GM21447 (cell line): ENCODE data around the gene TAOK1.
"Not testable (repeated sequence)": the region's sequence is repeated elsewhere in the genome, so short reads cannot be mapped to it uniquely, and the experiment has no call there.

Source experiments
- ATAC-seq: cut with Tn5 transposase; IDR thresholded peaks from one replicate; pipeline ENCODE4 v1.9.1; 2021; ENCODE audit not compliant: unreplicated experiment

The TAOK1 gene

DNA sequence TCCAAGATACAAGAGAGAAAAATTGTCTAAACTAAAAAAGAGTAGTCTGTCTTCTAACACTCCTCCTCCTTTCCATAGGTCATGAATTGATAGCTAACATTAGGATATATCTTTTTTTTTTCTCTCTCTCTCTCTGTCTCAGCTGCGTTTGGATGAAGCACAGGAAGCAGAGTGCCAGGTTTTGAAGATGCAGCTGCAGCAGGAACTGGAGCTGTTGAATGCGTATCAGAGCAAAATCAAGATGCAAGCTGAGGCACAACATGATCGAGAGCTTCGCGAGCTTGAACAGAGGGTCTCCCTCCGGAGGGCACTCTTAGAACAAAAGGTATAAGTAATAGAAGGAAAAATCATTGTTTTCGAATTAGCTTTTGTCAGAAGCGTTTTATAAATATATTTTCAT is 143.8 kb downstream of the TAOK1 start:
- ATAC-seq = no peak

DNA sequence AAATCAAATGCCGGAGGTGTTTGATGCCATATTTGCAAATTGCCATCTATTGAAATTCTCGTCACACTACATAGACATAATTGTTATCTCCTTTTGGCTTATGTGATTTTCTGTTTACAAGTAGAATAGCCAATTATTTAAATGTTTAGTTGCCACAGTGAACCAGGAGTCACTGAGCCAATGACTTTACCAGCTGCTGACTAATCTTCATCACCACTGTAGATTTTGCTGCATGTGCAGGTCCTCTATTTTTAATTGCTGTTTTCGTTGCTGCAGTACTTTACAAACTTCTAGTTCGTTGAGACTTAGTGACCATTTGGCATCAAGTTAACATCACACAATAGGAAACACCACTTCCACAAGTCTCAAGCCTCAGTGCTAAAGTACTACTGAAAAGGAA is 153.9 kb downstream of the TAOK1 start:
- ATAC-seq = no peak

DNA sequence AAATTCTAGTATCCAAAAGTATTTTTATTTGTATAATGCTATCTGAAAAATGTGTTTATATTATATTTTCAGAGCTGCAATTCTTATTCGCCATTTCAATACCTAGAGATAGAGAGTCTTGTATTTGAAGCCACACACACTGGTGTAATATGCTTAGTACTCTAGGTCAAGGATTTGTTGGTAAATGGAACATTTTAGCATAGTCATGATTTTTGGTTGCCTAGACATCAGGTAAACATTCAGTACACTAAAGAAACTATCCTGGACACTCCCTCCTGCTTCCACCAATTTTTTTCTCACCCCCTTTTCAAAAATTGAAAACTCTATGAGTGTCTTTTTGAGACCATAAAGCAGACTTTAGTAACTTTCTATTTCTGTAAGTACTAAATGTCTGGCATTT is 155.9 kb downstream of the TAOK1 start:
- no peak for ATAC-seq

DNA sequence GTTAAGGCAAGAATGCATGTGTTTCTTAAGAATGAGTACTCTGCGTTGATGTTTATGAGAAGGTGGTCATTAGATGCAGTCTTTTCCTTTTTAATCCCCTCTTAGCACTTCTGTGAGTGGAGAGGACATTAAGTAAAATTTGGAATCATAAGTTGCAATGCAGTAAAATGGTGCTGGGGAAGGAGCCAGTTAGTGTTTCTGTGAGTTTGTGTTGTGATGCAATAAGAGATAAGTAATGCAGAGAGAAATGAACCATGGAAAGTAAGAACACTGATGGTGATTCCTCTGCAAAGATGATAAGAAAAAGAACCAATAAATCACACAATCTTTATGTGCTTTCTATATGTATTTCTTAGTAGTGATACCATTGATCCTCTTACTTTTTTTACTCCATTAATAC is 156.7 kb downstream of the TAOK1 start:
- ATAC-seq = no peak

DNA sequence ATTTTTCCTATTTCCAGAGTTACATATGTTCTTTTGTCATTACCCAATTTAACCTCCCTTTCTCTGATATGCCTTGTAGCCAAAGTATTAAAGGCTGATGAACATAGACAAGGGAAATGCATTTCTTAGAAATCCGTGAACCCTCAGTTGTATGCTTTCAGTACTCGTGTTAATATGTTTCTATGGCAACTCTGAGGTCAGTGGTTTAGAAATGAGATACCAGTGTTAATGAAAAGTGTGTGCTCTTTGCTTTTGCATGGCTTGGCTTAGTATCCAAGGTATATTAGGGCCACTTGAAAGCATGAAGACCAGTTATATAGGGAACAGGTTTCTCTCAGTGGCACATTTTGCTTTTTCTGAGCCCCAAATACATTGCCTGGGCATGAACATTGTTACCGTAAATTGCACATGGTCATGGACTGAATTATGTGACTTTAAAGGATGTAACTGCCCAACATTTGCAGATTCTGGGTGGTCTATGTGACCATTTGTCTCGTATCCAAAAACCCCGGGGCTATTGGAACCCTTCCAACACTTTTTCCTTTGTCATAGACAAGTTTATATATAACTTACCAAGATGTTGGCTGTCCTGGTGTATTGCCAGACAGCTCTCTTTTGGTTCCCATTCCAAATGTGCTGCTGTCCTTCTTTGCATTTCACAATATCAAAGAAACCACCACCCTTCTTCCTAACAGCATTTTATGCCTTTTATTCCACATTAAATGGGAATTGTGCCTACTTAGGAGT is 159.2 kb downstream of the TAOK1 start:
- ATAC-seq = no peak

DNA sequence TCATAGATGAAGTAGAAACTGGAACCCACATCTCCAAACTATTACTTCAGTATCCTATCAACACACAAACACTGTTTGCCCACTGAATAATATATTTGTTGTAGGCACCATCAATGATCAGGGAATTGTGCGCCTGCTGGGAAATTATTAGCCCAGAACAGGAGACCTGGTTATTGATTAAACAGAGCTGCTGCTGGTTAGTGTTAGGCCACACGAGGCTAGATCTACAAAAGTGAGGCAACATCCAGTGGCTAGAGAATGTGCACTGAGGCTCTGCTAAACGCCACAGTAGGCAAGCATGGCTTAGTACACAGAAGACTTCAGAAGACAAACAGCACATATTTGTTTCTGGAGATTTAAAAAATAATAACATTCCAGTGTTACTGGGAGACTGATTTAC is 165.7 kb downstream of the TAOK1 start:
- ATAC-seq = no peak

DNA sequence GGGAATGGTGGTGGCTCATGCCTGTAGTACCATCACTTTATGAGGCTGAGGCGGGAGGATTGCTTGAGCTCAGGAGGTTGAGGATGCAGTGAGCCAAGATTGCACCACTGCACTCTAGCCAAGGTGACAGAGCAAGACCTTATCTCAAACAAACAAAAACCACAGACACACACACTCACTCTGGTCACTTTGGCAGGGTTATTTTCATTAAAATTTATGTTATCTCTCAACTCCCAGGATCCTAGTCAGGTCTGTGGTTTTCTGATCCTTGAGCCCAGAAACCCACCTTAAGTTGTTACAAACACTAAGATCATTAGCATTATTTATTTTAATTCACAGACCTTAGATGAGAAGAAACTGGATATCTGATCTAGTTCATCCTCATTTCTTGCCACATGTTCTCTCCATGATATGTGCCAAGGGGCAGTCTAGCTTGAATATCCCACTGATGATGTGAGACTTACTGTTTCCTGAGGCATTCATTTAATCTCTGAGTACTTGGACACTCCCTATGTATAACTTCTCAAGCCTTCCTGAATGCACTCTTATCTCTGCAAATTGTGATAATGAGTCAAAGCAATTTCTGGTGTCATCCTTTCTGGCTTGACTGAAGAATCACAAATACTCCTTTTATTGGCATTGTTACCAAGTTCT is 167.0 kb downstream of the TAOK1 start:
- ATAC-seq = no peak

DNA sequence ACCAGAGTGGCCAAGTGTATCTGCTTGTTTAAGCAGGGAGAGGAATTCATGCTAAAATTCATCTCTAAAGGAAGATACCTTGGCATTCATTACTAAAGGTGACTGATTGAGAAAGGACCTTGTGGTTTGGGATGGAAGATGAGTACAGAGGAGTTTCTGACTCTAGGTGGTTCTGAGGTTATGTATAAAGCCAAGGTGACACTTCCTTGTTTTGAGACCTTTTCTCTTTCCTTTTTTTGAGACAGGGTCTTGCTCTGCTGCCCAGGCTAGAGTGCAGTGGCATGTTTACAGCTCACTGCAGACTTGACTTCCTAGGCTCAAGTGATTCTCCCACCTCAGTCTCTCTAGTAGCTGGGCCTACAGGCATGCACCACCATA is 167.6 kb downstream of the TAOK1 start:
- ATAC-seq = no peak

DNA sequence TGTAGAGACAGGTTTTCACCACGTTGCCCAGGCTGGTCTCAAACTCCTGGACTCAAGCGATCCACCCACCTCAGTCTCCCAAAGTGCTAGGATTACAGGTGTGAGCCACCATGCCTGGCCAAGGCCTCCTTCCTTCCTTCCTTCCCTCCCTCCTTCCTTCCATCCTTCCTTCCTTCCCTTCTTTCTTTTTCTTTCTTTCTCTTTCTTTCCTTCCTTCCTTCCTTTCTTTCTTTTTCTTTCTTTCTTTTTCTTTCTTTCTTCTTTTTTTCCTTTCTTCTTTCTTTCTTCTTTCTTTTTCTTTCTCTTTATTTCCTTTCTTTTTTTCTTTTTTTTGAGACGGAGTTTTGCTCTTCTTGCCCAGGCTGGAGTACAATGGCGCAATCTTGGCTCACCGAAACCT is 168.0 kb downstream of the TAOK1 start:
- ATAC-seq = not testable (repeated sequence)

DNA sequence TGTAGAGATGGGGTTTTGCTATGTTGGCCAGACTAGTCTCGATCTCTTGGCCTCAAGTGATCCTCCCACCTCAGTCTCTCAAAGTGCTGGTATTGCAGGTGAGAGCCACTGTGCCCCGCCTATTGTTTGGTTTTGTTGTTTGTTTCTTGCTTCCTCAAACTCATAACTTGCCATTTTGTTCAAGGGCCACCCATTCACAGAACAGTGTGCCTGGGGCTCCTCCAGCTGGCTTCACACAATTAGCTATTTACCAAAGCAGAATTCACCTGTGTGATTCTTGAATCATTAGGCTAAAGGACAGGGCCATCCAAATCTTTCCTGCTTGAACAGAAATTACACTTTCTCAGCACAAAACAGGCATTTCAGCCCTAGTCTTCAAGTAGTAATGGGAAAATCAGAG is 169.5 kb downstream of the TAOK1 start:
- ATAC-seq = no peak

DNA sequence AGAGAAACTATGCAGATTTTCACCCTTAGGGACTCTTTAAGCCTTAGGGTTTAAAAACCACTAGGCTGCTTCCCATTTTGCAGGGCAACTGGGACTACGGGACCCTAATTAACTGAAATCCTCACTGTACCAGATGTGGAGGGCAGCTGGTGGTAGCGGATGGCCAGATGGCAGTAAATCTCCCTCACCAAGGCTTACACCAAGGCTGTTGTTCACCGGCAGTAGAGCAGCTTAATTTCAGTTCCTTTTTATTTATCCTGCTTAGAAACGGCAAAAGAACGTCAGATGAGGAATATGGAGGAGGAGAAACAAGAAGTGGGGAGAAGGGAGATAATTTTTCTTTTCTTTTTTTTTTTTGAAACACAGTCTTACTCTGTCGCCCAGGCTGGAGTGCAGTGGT is 170.2 kb downstream of the TAOK1 start:
- ATAC-seq = no peak

DNA sequence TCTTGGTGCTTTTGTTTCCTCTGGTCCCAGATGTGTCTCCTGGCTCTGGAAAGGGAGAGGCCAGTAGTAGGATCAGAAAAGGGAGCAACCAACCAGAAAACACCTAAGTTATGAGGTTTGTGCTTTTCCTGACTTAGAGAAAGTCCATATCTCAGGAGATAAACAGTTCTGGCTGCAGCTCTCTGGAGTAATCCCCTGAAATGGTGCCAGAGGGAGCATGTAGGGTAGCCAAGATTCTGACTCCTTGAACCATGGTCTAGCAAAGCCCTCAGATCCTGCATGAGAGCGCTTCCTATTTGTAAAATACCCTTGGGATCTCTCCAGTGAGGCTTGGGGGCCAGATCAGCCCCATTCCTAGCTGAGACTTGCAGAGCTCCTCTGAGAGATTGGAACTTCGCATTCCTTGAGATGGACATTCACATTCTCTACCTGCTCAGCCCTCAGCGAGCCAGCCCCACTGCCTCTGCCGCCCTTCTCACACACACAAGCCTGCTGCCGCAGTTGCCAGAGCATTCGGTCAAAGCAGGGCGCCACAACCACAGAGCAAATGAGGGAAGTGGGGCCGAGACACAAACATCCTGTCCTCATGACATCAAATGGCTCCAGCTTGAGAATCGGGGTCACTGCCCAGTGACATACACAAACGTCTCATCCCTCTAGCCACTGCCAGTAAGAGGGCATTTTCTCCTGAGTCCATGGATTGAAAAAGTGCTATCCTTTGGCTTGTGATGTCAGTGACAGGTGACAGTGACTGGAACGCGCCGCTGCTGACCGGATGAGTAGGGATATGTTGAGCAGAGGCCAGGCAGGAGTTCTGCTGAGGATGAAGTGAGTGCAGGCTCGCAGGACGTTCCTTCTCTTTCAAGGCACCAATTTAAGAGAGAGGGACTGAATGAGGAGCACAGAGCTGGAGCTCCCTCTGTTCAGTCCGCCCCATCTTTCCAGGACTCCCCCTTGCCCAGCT is 171.7 kb downstream of the TAOK1 start:
- no peak for ATAC-seq

DNA sequence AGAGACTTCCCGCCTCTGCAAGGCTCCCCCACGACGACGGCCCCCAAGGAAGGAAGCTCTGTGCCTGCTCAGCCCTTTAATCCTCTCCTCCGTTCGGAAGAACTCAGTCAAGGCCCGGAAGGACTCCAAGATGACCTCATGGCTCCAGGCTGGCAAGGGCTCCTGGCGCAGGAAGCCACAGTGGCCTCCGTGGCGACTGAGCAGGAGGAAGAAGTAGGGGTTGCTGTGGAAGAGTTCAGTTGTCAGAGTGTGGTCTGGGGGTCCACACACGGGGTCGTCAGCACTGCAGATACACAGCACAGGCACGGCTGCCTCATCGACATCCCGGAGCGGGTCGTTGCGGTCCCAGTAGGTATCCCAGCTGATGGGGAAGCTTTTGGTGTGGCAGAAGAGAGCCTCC is 172.5 kb downstream of the TAOK1 start:
- ATAC-seq = no peak

DNA sequence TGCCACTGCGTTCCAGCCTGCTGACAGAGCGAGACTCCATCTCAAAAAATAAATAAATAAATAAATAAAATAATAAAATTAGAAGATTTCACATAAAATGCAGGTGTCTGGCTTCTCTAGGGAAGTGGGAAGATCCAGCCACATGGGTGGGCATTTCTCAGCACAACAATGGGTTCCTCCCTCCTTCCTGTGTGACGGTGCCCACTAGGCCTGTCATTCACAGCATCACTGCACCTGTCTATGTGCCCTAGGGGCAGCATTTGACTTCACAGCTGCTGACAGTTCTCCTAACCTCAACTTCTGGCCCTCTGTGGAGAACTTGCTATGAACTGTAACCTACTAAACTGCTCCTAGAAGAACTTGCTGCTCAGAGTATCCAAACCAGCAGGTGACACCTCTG is 173.7 kb downstream of the TAOK1 start:
- no peak for ATAC-seq

DNA sequence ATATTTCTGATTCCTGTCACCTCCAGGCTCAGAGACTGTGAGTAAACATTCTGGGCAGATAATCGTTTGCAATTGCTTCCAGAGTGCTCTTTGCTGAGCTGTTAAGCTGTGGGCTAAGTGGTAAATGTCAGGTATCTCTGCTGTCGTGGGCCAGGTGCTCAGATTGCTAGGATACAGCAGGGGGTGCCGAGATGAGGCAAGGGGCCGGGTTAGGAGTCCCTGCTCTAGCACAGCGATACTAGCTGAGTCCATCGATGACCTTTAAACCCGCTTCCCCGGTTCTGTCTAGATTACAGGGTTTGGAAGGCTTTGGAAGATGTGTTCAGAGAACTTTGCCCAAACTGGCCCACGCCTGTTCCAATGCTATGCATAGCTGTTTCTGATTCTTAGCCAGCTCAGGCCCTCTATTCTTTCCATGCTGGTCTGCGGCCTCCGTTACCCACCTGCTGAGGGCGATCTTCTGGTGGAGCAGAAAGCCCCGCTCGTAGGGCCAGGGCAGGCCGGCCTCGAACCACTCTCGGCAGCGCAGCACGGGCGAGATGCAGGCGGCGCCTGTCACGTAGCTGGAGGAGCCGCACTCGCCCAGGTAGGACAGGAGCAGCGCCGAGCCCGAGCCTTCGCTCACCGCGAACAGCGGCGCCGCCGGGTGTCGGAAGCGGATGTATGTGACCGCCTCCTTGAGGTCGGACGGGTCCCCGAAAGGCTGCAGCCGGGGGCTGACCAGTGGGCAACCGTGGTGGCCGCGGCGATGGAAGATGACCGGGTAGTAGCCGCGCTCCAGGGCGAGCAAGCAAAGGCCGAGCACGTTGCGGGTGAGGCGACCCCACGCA is 175.7 kb downstream of the TAOK1 start:
- no peak for ATAC-seq

DNA sequence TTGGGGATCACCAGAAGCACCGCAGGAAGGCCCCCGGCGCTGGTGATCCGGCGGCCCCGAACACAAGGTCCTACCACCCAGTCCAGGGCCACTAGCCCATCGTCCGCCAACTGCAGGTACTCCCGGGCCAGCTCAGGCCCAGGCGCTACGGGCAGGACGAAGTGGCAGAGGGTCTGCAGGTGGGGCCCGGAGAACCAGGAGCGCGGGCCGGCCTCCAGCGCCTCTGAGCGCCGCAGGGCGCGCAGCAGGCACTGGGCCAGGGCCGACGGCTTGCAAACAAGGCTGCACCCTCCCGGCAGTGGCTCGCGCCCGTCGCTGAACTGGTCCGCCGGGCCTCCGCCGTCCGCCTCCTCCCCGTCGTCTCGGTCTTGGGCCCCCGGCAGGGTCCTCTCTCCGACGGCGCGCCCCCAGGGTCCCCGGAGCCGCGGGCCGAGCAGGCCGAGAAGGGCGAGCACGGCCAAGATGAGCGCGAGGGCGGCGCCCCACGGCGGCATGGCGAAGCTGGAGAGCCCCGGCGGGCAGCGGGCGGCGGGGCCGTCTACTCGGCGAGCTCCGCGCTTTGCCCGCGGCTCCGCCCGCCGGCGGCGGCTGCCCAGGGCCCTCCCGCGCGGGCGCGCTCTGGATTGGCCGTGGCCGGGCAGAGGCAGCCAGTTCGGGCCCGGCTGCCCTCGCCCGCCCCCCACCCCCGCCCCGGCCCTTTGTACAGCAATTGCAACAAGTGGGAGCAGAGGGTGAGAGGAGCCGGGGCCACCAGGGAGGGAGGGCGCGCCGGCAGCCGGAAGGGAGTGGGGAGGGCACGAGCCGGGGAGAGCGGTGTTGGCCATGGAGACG is 176.5 kb downstream of the TAOK1 start, which contains the start of gene ABHD15:
ABHD15 (minus strand) TSS at position 565 of the 831 bp plus-strand sequence; CDS start at position 494, 71 bp downstream.
- no peak for ATAC-seq

DNA sequence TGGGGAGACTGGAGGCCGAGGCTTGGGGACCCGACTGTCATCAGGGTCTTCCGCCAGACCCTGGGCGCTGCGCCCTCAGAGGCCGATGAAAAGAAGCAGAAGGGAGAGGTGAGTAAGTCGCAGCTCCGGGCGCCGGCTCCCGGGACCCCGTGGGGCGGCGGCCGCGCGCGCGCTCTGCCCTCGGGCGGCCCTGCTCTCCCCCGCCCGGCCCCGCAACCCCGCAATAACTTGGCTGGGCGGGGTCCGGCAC is 177.1 kb downstream of the TAOK1 start:
- no peak for ATAC-seq

DNA sequence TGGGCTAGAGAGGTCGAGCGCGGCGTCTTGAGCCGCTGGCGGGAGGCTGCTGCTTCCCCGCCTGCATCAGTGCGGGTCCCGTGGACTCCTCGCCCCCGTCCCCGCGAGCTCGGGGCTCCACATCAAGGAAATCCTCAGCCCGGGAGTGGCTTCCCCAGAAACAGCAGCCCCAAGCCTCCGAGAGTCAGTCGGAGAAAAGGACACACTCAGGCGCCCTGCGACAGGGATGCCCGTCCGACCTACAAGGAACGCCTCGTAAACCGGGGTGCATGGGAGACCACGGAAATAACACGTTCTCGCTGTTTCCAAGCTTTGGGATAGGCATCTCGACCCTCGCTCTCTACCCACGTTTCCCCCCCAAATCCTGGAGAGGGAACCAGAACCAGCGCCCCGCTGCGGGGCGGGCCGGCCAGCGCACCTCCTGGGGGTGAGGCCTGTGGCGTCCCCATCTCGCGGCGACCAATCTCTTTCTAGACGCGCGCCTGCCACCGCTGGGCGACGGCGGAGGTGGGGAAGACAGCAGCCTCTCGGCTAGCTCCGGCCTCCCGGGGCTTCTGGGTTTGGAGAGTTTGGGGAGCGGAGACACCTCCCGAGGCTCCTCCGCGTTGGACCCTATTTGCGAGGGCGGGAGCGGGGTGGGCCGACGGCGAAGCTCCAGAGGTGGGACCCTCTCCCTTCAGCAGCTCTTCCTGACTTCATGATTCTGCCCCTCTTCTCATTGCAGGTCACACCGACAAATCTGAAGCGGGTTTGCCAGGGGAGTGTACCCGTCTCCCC is 177.6 kb downstream of the TAOK1 start:
- peak; percentile 44 for ATAC-seq
